ENCODE data around the gene EYA4. TPM values are rescaled to one million over a fixed set of nuclear protein-coding genes. Genes with fewer than 3 reads are reported as not detected.
A peak's percentile ranks its signal among the peaks of the same experiment; 100 is the strongest.

The EYA4 gene
- total RNA-seq, 1 experiment from 2014 or later: 0.05 TPM

DNA sequence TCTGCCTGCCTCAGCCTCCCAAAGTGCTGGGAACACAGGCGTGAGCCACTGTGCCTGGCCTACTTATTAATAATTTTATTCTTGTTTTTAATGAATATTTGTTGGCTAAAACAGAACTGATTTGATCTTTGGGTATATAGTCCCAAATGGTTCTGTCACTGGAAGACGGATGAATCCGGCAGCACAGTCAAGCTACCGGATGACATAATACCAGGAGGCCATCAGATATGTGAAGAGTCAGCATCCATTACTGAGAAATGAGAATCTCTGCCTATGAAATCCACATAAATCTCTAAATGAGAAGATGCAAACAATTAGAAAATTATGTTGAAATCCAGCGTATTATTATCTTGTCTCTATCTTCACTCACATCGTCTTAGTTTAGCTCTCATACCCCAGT, 263.0 kb downstream of the EYA4 start:
- no peak overlapping the region for H3K4me3 ChIP-seq
- no peak for DNase-seq (ENCODE audit: low read depth in 1 of 2, low spot score in 2 of 2)
- H3K27me3 ChIP-seq (replicated peaks): no peaks in the 10 kb centered on the region; the same call in 1 of the 2 replicates

GRCh38 chr6:133504761-133505160, 263.6 kb downstream of the EYA4 start:
- Histone ChIP-seq H3K9me3 (replicated peaks) (no peaks in the 10 kb centered on the region), H3K36me3 (no peaks in the 10 kb centered on the region), H3K27ac (no peak overlapping the region), H3K27me3 (replicated peaks) (no peaks in the 10 kb centered on the region; the same call in 1 of the 2 replicates), H3K4me3 (no peak overlapping the region), H3K4me1 (replicated peaks) (no peaks in the 10 kb centered on the region)
- no peak for DNase-seq (ENCODE audit: low read depth in 1 of 2, low spot score in 2 of 2)

More for the DNA sequence above, 263.0 kb downstream of the EYA4 start:
- no peaks in the 10 kb centered on the region for H3K36me3 ChIP-seq
- H3K4me1 ChIP-seq (replicated peaks): no peaks in the 10 kb centered on the region
- no peak overlapping the region for H3K27ac ChIP-seq
- H3K9me3 ChIP-seq (replicated peaks): no peaks in the 10 kb centered on the region

GRCh38 chr6:133505681-133506080, 264.5 kb downstream of the EYA4 start:
- Histone ChIP-seq H3K9me3 (replicated peaks) (no peaks in the 10 kb centered on the region), H3K36me3 (no peaks in the 10 kb centered on the region), H3K27ac (no peak overlapping the region), H3K27me3 (replicated peaks) (no peaks in the 10 kb centered on the region; the same call in 1 of the 2 replicates), H3K4me1 (replicated peaks) (no peaks in the 10 kb centered on the region), H3K4me3 (no peak overlapping the region)
- DNase-seq (ENCODE audit: low read depth in 1 of 2, low spot score in 2 of 2): no peak

GRCh38 chr6:133512410-133513016, 271.4 kb downstream of the EYA4 start:
- no peaks in the 10 kb centered on the region for H3K9me3 ChIP-seq (replicated peaks)
- H3K4me1 ChIP-seq (replicated peaks): no peaks in the 10 kb centered on the region
- no peaks in the 10 kb centered on the region for H3K36me3 ChIP-seq
- H3K27ac ChIP-seq: no peak overlapping the region
- DNase-seq (ENCODE audit: low read depth in 1 of 2, low spot score in 2 of 2): peak in 1 of 2 experiments; percentile 20
- no peak overlapping the region for H3K4me3 ChIP-seq
- H3K27me3 ChIP-seq (replicated peaks): no peaks in the 10 kb centered on the region

GRCh38 chr6:133523816-133524215, 282.7 kb downstream of the EYA4 start:
- no peaks in the 10 kb centered on the region for H3K9me3 ChIP-seq (replicated peaks)
- no peaks in the 10 kb centered on the region; the same call in 1 of the 2 replicates for H3K27me3 ChIP-seq (replicated peaks)
- DNase-seq (ENCODE audit: low read depth in 1 of 2, low spot score in 2 of 2): no peak
- H3K4me1 ChIP-seq (replicated peaks): no peaks in the 10 kb centered on the region
- H3K4me3 ChIP-seq: no peak overlapping the region
- H3K27ac ChIP-seq: no peak overlapping the region
- no peaks in the 10 kb centered on the region for H3K36me3 ChIP-seq

DNA sequence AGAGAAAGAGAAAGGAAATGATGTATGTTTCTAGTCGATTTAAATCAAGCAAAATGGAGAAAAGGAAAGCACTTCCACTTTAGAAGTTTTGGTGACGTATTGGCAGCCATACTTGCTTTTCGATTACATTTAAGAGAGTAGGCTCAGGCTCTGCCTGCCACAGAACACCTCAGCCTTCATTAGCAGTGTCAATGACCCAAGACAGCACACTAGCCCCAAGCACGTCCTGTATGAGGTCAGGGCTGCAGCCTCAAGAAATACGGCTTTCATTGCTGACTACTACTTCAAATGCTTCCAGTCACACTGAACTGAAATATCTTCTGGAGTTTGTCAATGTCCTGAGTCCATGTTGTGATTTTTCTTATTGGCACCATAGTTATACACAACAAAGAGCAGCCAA, 285.3 kb downstream of the EYA4 start:
- Histone ChIP-seq H3K9me3 (replicated peaks) (no peaks in the 10 kb centered on the region), H3K4me3 (no peak overlapping the region), H3K4me1 (replicated peaks) (no peaks in the 10 kb centered on the region), H3K27ac (no peak overlapping the region), H3K27me3 (replicated peaks) (no peaks in the 10 kb centered on the region; the same call in none of the 2 replicates), H3K36me3 (no peaks in the 10 kb centered on the region)
- no peak for DNase-seq (ENCODE audit: low read depth in 1 of 2, low spot score in 2 of 2)

DNA sequence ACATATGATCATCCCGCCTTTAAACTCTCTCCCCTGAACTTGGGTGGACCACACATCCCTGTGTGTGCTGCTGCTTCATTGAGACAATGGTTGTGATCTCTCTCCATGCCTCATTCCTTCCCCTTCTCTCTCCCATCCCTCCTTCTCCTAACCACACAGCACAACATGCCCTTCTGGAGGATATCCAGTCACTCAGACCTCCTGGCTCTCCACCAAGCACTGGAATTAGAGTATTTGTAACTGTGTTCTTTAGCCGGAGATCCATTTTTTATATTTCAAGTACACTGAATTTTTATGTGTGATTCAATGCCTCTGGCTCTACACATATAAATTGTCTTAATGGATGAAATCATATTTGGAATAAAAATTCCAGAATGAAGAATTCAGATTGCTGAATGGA, 287.4 kb downstream of the EYA4 start:
- no peak for DNase-seq (ENCODE audit: low read depth in 1 of 2, low spot score in 2 of 2)
- Histone ChIP-seq H3K4me1 (replicated peaks) (no peaks in the 10 kb centered on the region), H3K27ac (no peak overlapping the region), H3K4me3 (no peak overlapping the region), H3K9me3 (replicated peaks) (no peaks in the 10 kb centered on the region), H3K36me3 (no peaks in the 10 kb centered on the region), H3K27me3 (replicated peaks) (no peaks in the 10 kb centered on the region; the same call in 1 of the 2 replicates)

DNA sequence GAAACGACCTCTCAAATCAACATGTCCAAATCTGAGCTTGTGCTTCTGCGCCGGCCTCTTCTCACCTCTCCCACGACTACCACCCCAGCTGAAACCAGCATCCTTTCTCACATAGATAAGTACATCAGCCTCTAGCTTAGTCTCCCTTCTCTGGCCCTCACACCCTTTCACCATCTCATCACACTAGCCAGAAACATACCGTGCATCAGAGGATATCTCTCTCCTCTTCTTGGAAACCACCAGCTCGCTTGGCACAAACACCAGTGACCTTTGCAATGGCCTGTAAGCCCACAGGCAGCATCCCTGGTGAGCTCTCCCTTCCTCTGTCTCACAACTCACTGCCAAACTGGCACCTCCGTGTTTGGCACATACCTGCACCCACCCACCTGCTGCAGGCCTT, 291.8 kb downstream of the EYA4 start:
- no peak for DNase-seq (ENCODE audit: low read depth in 1 of 2, low spot score in 2 of 2)
- Histone ChIP-seq H3K36me3 (no peaks in the 10 kb centered on the region), H3K27ac (no peak overlapping the region), H3K4me1 (replicated peaks) (no peaks in the 10 kb centered on the region), H3K9me3 (replicated peaks) (no peaks in the 10 kb centered on the region), H3K4me3 (no peak overlapping the region), H3K27me3 (replicated peaks) (no peaks in the 10 kb centered on the region; the same call in 1 of the 2 replicates)

GRCh38 chr6:133539502-133540259, 298.5 kb downstream of the EYA4 start:
- Histone ChIP-seq H3K27me3 (replicated peaks) (peaks cover 4% of the 10 kb centered on the region), H3K4me1 (replicated peaks) (no peaks in the 10 kb centered on the region), H3K27ac (no peak overlapping the region), H3K9me3 (replicated peaks) (no peaks in the 10 kb centered on the region; the same call in 1 of the 2 replicates), H3K36me3 (no peaks in the 10 kb centered on the region), H3K4me3 (no peak overlapping the region)
- DNase-seq (ENCODE audit: low read depth in 1 of 2, low spot score in 2 of 2): no peak

DNA sequence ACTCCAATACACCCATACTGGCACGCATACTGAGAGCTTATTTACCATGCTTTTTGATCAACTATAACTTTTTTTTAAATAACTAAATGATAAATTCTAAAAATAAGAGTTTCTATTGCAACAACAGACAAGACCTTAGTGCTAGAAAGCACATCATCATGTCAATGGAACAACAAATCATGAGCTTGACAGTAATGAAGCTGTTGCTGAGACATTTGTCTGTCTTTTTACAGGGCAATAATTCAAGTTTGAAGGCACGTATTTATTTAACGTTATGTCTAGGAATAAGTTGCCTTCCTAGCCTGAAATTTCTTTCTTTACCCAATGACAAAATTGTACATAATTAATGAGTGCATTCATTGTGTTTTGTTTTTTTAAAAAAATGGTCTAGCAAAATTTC, 299.2 kb downstream of the EYA4 start:
- no peaks in the 10 kb centered on the region; the same call in 1 of the 2 replicates for H3K9me3 ChIP-seq (replicated peaks)
- H3K36me3 ChIP-seq: no peaks in the 10 kb centered on the region
- H3K4me1 ChIP-seq (replicated peaks): no peaks in the 10 kb centered on the region
- H3K27ac ChIP-seq: no peak overlapping the region
- no peak overlapping the region for H3K4me3 ChIP-seq
- peaks cover 4% of the 10 kb centered on the region for H3K27me3 ChIP-seq (replicated peaks)
- no peak for DNase-seq (ENCODE audit: low read depth in 1 of 2, low spot score in 2 of 2)

- Histone ChIP-seq H3K36me3 (no peaks in the 10 kb centered on the region), H3K4me1 (replicated peaks) (no peaks in the 10 kb centered on the region), H3K4me3 (no peak overlapping the region), H3K27ac (no peak overlapping the region), H3K27me3 (replicated peaks) (peaks cover 4% of the 10 kb centered on the region), H3K9me3 (replicated peaks) (no peaks in the 10 kb centered on the region; the same call in 1 of the 2 replicates)
- no peak for DNase-seq (ENCODE audit: low read depth in 1 of 2, low spot score in 2 of 2)
Observed at GRCh38 chr6:133541040-133541439, 299.9 kb downstream of the EYA4 start.

DNA sequence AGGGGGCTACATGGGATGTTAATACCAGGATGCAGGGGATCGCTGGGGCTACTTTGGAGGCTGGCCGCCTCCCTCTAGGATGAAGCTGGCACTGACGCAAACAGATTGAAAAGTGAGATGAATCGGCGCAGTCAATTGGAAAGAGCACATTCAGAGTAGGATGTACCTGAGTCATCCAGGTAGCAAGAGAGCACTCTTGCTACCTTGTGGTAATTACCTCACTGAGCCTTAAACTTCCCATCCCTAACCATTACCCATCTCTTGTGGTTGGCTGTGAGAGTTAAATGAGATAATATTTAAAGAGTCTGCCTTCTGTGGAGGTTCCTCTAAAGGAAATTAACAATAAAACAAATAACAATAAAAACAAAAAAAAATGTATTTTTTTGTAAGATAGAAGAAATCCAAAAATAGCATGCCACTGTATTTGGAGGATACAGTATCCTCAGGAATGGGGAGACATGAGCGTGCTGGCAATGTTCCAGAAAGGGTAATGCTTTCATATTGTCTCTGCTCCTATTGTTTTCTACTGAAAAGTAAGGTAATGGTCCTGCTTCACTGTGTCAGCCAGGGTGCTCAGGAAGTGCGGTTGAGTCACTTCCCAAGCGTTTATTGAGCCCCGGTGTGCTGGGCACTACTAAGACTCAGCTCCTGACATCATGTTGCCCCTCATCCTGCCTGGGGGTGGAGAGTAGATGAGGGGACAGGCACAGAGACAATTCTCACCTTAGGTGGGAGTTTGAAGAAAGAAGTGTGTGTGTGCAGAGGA, 301.1 kb downstream of the EYA4 start:
- no peak for DNase-seq (ENCODE audit: low read depth in 1 of 2, low spot score in 2 of 2)
- Histone ChIP-seq H3K27me3 (replicated peaks) (peaks cover 4% of the 10 kb centered on the region), H3K4me3 (no peak overlapping the region), H3K27ac (no peak overlapping the region), H3K9me3 (replicated peaks) (no peaks in the 10 kb centered on the region; the same call in 1 of the 2 replicates), H3K4me1 (replicated peaks) (no peaks in the 10 kb centered on the region), H3K36me3 (no peaks in the 10 kb centered on the region)

DNA sequence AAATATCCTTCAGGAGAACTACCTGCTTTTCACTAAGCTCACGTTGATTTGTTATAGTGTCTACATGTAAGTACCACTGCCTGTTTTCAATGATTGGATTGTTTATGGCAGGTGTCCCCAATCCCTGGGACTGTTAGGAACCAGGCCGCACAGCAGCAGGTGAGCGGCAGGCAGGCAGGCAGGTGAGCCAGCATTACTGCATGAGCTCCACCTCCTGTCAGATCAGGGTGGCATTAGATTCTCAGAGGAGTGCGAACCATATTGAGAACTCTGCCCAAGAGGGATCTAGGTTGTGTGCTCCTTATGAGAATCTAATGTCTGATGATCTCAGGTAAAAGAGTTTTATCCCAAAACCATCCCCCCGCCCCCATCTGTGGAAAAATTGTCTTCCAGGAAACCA, 303.3 kb downstream of the EYA4 start:
- Histone ChIP-seq H3K27me3 (replicated peaks) (peaks cover 1% of the 10 kb centered on the region), H3K36me3 (no peaks in the 10 kb centered on the region), H3K4me3 (no peak overlapping the region), H3K9me3 (replicated peaks) (no peaks in the 10 kb centered on the region; the same call in 1 of the 2 replicates), H3K4me1 (replicated peaks) (no peaks in the 10 kb centered on the region), H3K27ac (no peak overlapping the region)
- no peak for DNase-seq (ENCODE audit: low read depth in 1 of 2, low spot score in 2 of 2)

GRCh38 chr6:133546098-133546497, 304.9 kb downstream of the EYA4 start:
- no peaks in the 10 kb centered on the region for H3K9me3 ChIP-seq (replicated peaks)
- H3K27me3 ChIP-seq (replicated peaks): no peaks in the 10 kb centered on the region
- H3K36me3 ChIP-seq: no peaks in the 10 kb centered on the region
- DNase-seq (ENCODE audit: low read depth in 1 of 2, low spot score in 2 of 2): no peak
- H3K4me1 ChIP-seq (replicated peaks): no peaks in the 10 kb centered on the region; the same call in 1 of the 2 replicates
- H3K27ac ChIP-seq: no peak overlapping the region
- no peak overlapping the region for H3K4me3 ChIP-seq
